Parathyroid adenoma (tissue), 2 donors: Measurements from ENCODE around the gene CNST.

Experiments used
- H2AFZ ChIP-seq: fragments of 300-600 bp; sonication (generic); one replicate; pipeline ENCODE4 v1.7.0; 2017; ENCODE audit warnings: antibody characterized with exemption, mild to moderate bottlenecking
- H3K27ac ChIP-seq: fragments of 300-600 bp; sonication (generic); one replicate; pipeline ENCODE4 v1.7.0; 2017
- H3K27me3 ChIP-seq: fragments of 300-600 bp; sonication (generic); one replicate; pipeline ENCODE4 v1.7.0; 2017; ENCODE audit warnings: low read length; ENCODE audit not compliant: control insufficient read depth, insufficient read depth
- H3K36me3 ChIP-seq: fragments of 300-600 bp; sonication (generic); one replicate; pipeline ENCODE4 v1.7.0; 2017; ENCODE audit warnings: low read length; ENCODE audit not compliant: control insufficient read depth, insufficient read depth
- H3K4me1 ChIP-seq: fragments of 300-600 bp; sonication (generic); one replicate; pipeline ENCODE4 v1.7.0; 2017; ENCODE audit warnings: control low read depth
- H3K4me2 ChIP-seq: fragments of 300-600 bp; sonication (generic); one replicate; pipeline ENCODE4 v1.7.0; 2017; ENCODE audit warnings: low read length
- H3K4me3 ChIP-seq: fragments of 300-600 bp; sonication (generic); one replicate; pipeline ENCODE4 v1.7.0; 2017; ENCODE audit warnings: low read depth, low read length
- H3K79me2 ChIP-seq: fragments of 300-600 bp; sonication (generic); one replicate; pipeline ENCODE4 v1.7.0; 2017; ENCODE audit warnings: control low read depth
- H3K9ac ChIP-seq: fragments of 300-600 bp; sonication (generic); one replicate; pipeline ENCODE4 v1.7.0; 2017; ENCODE audit warnings: mild to moderate bottlenecking
- H3K9me3 ChIP-seq: fragments of 300-600 bp; sonication (generic); one replicate; pipeline ENCODE4 v1.7.0; 2017; ENCODE audit warnings: low read length; ENCODE audit not compliant: control insufficient read depth
- CTCF ChIP-seq: fragments of 300-600 bp; sonication (generic); IDR thresholded peaks from one replicate; pipeline ENCODE4 v1.7.0; 2017; ENCODE audit warnings: antibody characterized with exemption, mild to moderate bottlenecking
- donor health status: primary hyperparathyroidism.

CNST gene

GRCh38 chr1:246530482-246530881 is 35.8 kb upstream of the CNST start:
- TF ChIP-seq CTCF, result no peak
- H3K27me3 ChIP-seq, result no peaks in the 10 kb centered on the region
- H3K79me2 ChIP-seq, result no peaks in the 10 kb centered on the region
- no peak overlapping the region for H3K9ac ChIP-seq
- no peak overlapping the region for H3K4me3 ChIP-seq
- H3K36me3 ChIP-seq, result no peaks in the 10 kb centered on the region
- no peaks in the 10 kb centered on the region for H3K9me3 ChIP-seq
- no peak overlapping the region for H3K27ac ChIP-seq
- no peaks in the 10 kb centered on the region for H3K4me1 ChIP-seq
- H2AFZ ChIP-seq, result no peak overlapping the region
- no peak overlapping the region for H3K4me2 ChIP-seq

GRCh38 chr1:246532519-246532918 is 33.7 kb upstream of the CNST start:
- no peak for TF ChIP-seq CTCF
- Histone ChIP-seq H3K79me2 (no peaks in the 10 kb centered on the region), H3K4me1 (no peaks in the 10 kb centered on the region), H3K27me3 (no peaks in the 10 kb centered on the region), H3K27ac (no peak overlapping the region), H3K9ac (no peak overlapping the region), H3K36me3 (no peaks in the 10 kb centered on the region), H2AFZ (no peak overlapping the region), H3K9me3 (no peaks in the 10 kb centered on the region), H3K4me3 (no peak overlapping the region), H3K4me2 (no peak overlapping the region)

- Histone ChIP-seq H2AFZ (no peak overlapping the region), H3K9me3 (no peaks in the 10 kb centered on the region), H3K4me1 (no peaks in the 10 kb centered on the region), H3K9ac (no peak overlapping the region), H3K27ac (no peak overlapping the region), H3K27me3 (no peaks in the 10 kb centered on the region), H3K36me3 (no peaks in the 10 kb centered on the region), H3K4me2 (no peak overlapping the region), H3K4me3 (no peak overlapping the region), H3K79me2 (no peaks in the 10 kb centered on the region)
- no peak for TF ChIP-seq CTCF
These were observed 32.8 kb upstream of the CNST start for GRCh38 chr1:246533371-246533905.

GRCh38 chr1:246534114-246534513 is 32.1 kb upstream of the CNST start:
- no peak for TF ChIP-seq CTCF
- no peak overlapping the region for H3K27ac ChIP-seq
- no peaks in the 10 kb centered on the region for H3K27me3 ChIP-seq

GRCh38 chr1:246537441-246537840 is 28.8 kb upstream of the CNST start:
- H3K27me3 ChIP-seq, result no peaks in the 10 kb centered on the region
- no peaks in the 10 kb centered on the region for H3K4me1 ChIP-seq
- H3K9ac ChIP-seq, result no peak overlapping the region
- no peak overlapping the region for H3K4me3 ChIP-seq
- H3K36me3 ChIP-seq, result peaks cover under 1% of the 10 kb centered on the region
- H2AFZ ChIP-seq, result no peak overlapping the region
- no peak overlapping the region for H3K4me2 ChIP-seq
- no peaks in the 10 kb centered on the region for H3K9me3 ChIP-seq
- TF ChIP-seq CTCF, result no peak
- no peak overlapping the region for H3K27ac ChIP-seq
- H3K79me2 ChIP-seq, result no peaks in the 10 kb centered on the region

More at GRCh38 chr1:246534114-246534513, 32.1 kb upstream of the CNST start:
- Histone ChIP-seq H2AFZ (no peak overlapping the region), H3K4me3 (no peak overlapping the region), H3K9ac (no peak overlapping the region), H3K4me1 (no peaks in the 10 kb centered on the region), H3K9me3 (no peaks in the 10 kb centered on the region), H3K79me2 (no peaks in the 10 kb centered on the region), H3K4me2 (no peak overlapping the region), H3K36me3 (no peaks in the 10 kb centered on the region)
